Activated T-helper 1 cell treated with anti-CD3 and anti-CD28 coated beads, Interleukin-2, amount 50 U/mL, for 16 hours (primary cell): Measurements from ENCODE around the gene CYP27C1.

Experiments used
- DNase-seq, 2 donors: peaks; one replicate each; pipeline ENCODE4 v3.0.0-alpha.2; 2020; ENCODE audit warnings: low read depth in 1 of 2, low spot score in 1 of 2

CYP27C1 gene

DNA sequence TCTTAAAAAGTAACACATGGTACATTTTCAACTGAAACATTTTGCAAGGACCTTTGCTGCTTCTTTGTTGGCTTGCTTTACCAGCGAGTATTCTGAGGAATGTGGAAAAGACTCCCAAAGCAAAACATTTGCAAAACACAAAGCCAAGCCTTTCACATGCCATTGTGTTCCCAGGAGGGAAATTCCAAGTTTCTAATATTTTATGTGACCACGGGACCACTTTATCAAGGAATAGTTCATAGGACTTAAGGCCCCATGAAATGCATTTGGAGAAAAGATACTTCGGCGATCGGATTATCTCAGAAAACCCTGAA lies 26.2 kb downstream of the CYP27C1 start:
- no peak for DNase-seq

GRCh38 chr2:127193164-127193966 lies 26.7 kb downstream of the CYP27C1 start:
- no peak for DNase-seq

GRCh38 chr2:127191331-127192219 lies 28.5 kb downstream of the CYP27C1 start:
- no peak for DNase-seq

DNA sequence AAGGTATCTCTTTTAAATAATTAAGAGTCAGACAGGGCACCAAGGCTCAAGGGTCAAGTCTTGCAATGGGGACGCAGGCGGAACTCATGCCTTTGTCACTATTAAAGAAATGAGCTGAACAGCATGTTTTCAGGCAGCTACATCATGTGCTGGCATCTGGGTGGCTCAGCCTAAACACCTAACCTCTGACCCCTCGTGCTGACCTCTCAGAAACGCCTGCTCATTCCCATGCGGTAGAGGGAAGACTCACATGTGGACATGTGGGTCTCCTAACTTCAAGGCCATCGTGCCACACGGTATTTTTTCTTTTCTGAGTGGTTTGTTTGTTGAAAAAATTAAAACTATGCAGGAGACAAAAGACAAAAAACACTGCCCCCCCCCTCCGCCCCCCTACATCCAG lies 31.3 kb downstream of the CYP27C1 start:
- no peak for DNase-seq

DNA sequence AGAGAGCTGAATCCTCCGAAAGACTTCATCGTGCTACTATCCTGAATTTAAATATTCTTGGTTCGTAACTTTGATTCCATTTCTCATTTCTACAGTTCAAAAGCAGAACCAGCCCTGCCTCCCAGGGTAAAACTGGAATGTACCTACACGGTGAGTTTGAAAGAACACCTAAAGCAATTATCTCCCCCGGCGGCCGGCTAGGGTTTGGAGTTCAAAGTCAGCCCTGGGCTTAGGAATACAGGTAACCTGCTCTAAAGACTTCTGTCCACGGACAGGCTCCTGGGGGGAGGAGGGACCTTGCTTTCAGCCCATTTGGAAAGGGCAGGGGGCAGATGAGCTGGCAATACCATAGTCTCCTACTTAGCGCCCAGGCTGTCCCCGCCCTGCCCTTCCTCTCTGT lies 32.3 kb downstream of the CYP27C1 start:
- no peak for DNase-seq

DNA sequence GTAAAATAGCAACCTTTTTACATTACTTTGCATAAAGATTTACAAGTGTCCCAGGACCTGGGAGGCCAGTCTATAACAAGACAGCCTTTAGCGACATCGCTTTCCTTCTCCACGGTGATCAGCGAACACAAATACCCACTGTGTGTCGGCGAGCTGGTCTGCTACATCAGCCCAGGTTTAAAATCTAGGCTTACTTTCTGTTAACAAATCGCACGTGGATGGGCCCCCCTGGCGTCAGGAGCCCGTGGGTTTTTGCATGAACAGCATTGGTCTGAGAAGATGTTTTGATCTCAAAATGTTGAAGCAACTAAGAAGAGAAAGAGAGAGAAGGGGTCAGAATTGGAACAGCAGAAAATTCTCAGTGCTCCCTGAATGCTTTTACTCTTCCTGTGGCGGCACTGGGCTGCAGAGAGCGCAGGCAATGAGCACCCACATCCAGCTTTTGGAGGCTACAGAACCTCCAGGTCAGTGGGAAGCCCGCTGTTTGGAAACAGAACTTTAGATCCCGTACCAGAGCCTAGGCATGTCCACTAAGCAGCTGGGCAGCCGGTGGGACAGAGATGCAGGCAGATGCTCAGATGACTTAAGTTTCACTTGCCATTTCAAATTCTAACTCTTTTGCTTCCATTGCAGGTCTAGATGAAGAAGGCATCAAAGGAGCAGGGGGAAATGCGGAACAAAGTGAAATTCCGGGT lies 32.9 kb downstream of the CYP27C1 start:
- DNase-seq, result no peak

GRCh38 chr2:127185705-127186104 lies 34.4 kb downstream of the CYP27C1 start:
- DNase-seq, result no peak

- no peak for DNase-seq
Measured at GRCh38 chr2:127185093-127185492, 35.0 kb downstream of the CYP27C1 start.

DNA sequence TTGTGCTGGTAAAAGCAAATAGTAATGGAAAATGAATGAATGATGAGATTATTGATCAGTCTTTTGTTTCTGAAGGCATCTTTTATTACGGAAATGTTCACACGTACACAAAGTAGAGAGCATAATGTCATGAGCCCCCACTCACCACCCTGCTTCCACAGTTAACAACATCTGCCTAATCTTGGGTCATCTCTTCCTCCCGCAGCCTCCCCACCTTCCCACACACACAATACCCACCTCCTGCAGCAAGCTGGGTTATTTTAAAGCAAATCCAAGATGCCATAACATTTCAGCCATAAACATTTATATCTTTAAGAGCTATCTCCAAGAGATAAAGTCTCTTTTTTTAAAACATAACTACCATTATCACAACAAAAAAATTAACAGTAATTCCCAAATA lies 36.3 kb downstream of the CYP27C1 start:
- no peak for DNase-seq

- no peak for DNase-seq
Measured at GRCh38 chr2:127182626-127183458, 37.3 kb downstream of the CYP27C1 start.

DNA sequence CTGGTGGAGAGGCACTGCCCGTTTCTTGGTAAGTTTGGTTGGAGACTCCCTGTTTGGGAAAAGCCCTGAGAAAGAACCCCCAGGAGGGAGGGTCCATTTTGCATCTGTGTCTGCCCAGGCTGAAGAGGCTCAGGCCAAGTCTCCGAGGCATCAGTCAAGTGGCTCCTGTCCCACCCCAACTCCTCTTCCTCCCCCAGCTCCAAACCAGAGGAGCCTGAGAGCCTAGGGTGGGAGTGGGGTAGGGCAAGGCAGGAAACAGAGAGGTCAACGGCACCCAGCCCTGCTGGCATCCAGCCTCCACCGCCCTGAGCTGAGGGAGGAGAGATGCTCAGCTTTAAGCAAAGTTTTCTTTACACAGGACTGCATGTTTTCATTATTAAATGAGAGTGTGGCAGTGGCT lies 38.2 kb downstream of the CYP27C1 start:
- DNase-seq, result no peak

DNA sequence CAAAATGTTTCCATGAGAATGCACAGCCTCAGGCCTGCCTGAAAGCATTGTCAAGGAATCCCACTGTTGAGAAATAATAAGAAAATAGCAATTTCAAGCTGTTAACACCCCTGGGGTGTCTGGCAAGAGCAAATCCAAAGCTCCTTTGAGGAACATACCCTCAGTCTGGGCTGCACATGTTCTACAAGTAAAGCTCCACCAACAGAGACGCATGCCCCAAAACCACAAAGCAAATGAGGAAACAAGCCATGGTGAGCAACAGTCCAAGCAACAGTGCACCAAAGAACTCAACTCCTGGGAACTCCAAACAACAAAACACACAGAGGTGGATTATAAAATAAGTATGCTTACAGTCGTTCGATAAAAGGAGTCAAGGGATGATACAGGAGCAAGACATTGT lies 40.3 kb downstream of the CYP27C1 start:
- no peak for DNase-seq

DNA sequence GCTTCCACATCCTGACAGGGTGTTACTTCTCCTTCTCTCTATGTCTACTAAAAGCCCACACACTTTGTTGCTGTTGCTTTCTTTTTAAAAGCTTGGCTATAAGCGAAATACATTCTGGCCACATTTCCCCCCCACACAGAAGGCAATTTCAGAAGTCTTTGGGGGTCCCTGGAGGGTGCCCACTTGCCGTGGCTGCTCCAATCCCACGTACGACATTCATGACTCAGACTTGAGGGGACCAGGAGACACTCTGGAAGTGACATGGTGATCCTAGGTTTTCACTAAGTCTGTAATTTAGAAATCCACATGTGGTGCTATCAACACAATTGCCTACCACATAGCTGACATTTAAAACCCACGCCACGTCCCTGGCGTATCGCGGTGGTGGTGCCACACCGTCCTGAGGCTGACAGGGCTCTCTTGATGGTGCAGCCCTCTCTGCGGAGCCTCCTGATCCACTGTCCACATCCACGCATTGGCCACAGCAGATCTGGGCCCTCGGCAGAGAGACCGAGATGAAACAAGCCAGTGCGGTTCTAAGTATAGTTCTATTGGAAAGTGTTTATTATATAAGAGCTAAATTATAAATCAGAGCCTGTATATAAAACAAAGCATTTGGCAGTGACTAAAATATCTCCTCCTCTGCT lies 42.4 kb downstream of the CYP27C1 start:
- DNase-seq, result no peak

GRCh38 chr2:127176371-127177311 lies 43.5 kb downstream of the CYP27C1 start:
- DNase-seq, result no peak

- DNase-seq, result no peak
Measured at GRCh38 chr2:127175751-127176354, 44.2 kb downstream of the CYP27C1 start.

DNA sequence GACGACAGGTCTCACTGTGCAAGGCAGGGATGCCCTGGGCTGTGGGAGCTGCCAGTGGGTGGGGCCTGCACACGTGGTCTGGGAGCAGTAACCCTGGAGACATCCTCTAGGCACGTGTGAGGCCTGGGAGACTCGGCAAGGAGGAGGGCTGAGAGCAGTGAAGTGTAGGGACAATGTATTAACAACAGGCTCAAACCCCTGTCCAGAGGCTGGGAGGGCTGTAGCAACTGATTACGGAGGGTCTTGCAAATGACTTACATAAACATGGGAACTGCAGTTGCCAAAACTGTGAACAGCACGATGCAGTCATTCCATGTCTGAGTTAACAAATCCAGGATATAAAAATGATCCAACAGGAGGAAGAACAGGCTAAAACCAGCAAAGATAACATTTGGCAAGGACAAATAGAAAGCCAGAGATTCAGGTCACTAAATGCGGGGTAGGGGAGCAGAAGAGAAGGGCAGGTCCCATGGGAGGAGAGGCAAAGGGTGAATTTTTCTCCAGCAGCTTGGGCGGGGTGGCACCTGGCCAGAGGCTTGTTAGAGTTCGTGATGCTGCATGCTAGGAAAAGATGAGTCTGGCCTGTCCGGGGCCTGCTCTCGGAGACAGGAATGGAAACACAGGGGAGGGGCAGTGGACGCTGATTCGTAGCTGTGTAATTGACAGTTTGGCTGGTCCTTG lies 44.9 kb downstream of the CYP27C1 start:
- no peak for DNase-seq

- DNase-seq, result no peak
Measured at GRCh38 chr2:127174640-127175039, 45.5 kb downstream of the CYP27C1 start.

DNA sequence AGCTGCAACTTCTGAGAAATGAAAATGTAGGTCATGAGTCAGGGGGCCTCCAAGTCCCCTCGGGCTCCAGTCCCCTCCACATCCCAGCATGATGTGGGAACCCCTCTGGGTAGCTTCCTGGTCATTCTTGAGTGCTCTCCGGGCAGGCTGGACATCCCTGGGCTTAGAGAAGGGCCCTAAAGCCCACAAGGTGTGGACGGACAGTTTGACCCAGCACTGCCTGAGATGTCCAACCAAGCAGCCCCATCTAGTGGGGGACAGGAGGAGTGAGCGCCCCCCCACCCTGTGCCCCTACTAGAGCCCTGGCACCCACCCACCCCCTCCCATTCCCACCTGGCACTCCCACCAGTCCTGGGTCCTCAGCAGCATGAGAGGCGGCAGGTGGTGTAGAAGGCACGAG lies 46.0 kb downstream of the CYP27C1 start:
- DNase-seq, result no peak
